BLaER1 treated with 17β-estradiol and CSF1 and Interleukin-3, amounts not matched to agents 10 nM and 100 nM (cell line): ENCODE data around the gene SNX8.
A peak's percentile ranks its signal among the peaks of the same experiment; 100 is the strongest.

ENCODE experiments used
- H3K27ac ChIP-seq, 11 experiments: shearing (Covaris generic); formaldehyde crosslinking; 2 replicates each; pipeline ENCODE4 v1.8.1; 2022
- H3K27me3 ChIP-seq, 11 experiments: shearing (Covaris generic); formaldehyde crosslinking; 2 replicates each; pipeline ENCODE4 v1.8.1; 2022
- H3K36me3 ChIP-seq, 11 experiments: shearing (Covaris generic); formaldehyde crosslinking; 2 replicates each; pipeline ENCODE4 v1.8.1; 2022
- H3K4me1 ChIP-seq, 10 experiments: shearing (Covaris generic); formaldehyde crosslinking; 2 replicates each; pipeline ENCODE4 v1.8.1; 2022
- H3K4me2 ChIP-seq, 11 experiments: shearing (Covaris generic); formaldehyde crosslinking; 2 replicates each; pipeline ENCODE4 v1.8.1; 2022
- H3K4me3 ChIP-seq, 10 experiments: shearing (Covaris generic); formaldehyde crosslinking; 2 replicates each; pipeline ENCODE4 v1.8.1; 2022
- H3K9ac ChIP-seq, 11 experiments: shearing (Covaris generic); formaldehyde crosslinking; 2 replicates each; pipeline ENCODE4 v1.8.1; 2022
- H3K9me3 ChIP-seq, 11 experiments: shearing (Covaris generic); formaldehyde crosslinking; replicated peaks in 1 of 11; 2 replicates each; pipeline ENCODE4 v1.8.1; 2022
- H4K20me1 ChIP-seq, 11 experiments: shearing (Covaris generic); formaldehyde crosslinking; 2 replicates each; pipeline ENCODE4 v1.8.1; 2022
- Cebpa-rat ChIP-seq, 11 experiments: shearing (Covaris generic); IDR thresholded peaks; 2 replicates each; pipeline ENCODE4 v1.8.1; 2022

SNX8 gene

DNA sequence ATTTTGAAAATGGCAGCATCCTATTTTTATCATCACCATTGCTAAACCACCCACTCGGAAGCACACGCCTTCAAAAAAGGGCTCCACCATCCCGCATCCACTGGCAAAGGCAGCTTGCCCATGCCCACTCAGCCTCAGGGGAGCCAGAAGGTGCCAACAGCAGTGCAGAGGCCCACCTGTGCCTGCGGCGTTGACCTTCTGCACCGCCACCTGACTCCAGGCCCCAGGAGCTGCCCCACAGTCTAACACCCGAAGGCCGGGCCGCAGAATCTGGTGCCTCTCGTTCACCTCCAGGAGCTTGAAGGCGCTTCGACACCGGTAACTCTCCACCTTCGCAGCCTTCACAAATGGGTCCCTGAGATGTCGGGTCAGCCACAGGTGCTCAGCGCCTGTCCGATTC, 75.0 kb downstream of the SNX8 start:
- H4K20me1 ChIP-seq = peaks cover 0 to 7% (median 0%) of the 10 kb centered on the region in 11 experiments; a peak in 3 of 22 replicates
- TF ChIP-seq Cebpa-rat (IDR thresholded peaks at IDR 0.05) = no peak
- no peak overlapping the region for H3K27ac ChIP-seq
- H3K9me3 ChIP-seq = no peaks in the 10 kb centered on the region
- H3K9ac ChIP-seq = no peak overlapping the region
- peaks cover 54 to 88% (median 73%) of the 10 kb centered on the region in 10 experiments for H3K4me1 ChIP-seq
- no peaks in the 10 kb centered on the region for H3K27me3 ChIP-seq
- no peak overlapping the region for H3K4me3 ChIP-seq
- H3K4me2 ChIP-seq = peak overlapping the region in 3 of 11 experiments; percentile 93 to 100 (median 98); a peak in 4 of 22 replicates
- peaks cover 32 to 59% (median 53%) of the 10 kb centered on the region in 11 experiments for H3K36me3 ChIP-seq

DNA sequence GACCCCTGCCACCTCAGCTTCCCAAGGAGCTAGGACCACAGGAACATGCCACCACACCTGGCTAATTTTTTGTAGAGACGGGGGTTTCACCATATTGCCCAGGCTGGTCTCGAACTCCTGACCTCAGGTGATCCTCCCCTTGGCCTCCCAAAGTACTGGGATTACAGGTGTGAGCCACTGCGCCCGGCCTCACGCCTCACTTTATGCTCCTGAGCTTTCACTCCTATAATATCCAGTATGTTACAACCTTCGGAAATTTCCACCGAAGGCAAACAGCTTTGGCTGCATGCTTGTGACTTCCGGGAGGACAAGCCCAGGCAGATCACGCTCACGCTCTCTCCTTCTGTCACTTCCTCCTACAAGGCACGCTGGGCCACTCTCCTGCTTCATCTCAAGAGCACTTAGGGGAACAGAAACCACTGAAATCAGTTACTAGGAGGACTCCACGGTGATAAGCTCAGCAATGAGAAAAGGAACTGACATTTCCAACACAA, 77.1 kb downstream of the SNX8 start:
- Histone ChIP-seq H3K4me1 (peaks cover 45 to 82% (median 65%) of the 10 kb centered on the region in 10 experiments), H3K27ac (peak overlapping the region; percentile 72 to 96 (median 85)), H3K36me3 (peaks cover 37 to 65% (median 58%) of the 10 kb centered on the region in 11 experiments), H3K9me3 (no peaks in the 10 kb centered on the region), H3K4me2 (peak overlapping the region; percentile 41 to 93 (median 74)), H4K20me1 (peaks cover 0 to 3% (median 2%) of the 10 kb centered on the region in 11 experiments; a peak in 9 of 22 replicates), H3K27me3 (no peaks in the 10 kb centered on the region), H3K4me3 (0 out of 20 replicates have a peak overlapping the region, but pooled peaks of 1 of the 10 experiments have one; percentile 8), H3K9ac (peak overlapping the region; percentile 45 to 75 (median 65); a peak in 21 of 22 replicates)
- TF ChIP-seq Cebpa-rat (IDR thresholded peaks at IDR 0.05) = no peak

GRCh38 chr7:2233926-2234325, 80.3 kb downstream of the SNX8 start:
- Histone ChIP-seq H3K9ac (peak overlapping the region in 7 of 11 experiments; percentile 6 to 95 (median 39); a peak in 8 of 22 replicates), H3K27ac (no peak overlapping the region), H3K4me3 (0 out of 20 replicates have a peak overlapping the region, but pooled peaks of 1 of the 10 experiments have one; percentile 92), H3K9me3 (no peaks in the 10 kb centered on the region), H3K4me2 (peak overlapping the region in 9 of 11 experiments; percentile 80 to 99 (median 97); a peak in 14 of 22 replicates), H3K4me1 (peaks cover 47 to 89% (median 65%) of the 10 kb centered on the region in 10 experiments), H3K27me3 (no peaks in the 10 kb centered on the region), H4K20me1 (peaks cover 6 to 36% (median 33%) of the 10 kb centered on the region in 11 experiments; a peak in 19 of 22 replicates), H3K36me3 (peaks cover 45 to 69% (median 65%) of the 10 kb centered on the region in 11 experiments)
- TF ChIP-seq Cebpa-rat (IDR thresholded peaks at IDR 0.05) = no peak

- Histone ChIP-seq H3K4me2 (peak within 1 kb of the TSS; percentile 80 to 99 (median 96)), H3K4me1 (peaks cover 43 to 80% (median 57%) of the 10 kb centered on the region in 10 experiments), H4K20me1 (peaks cover 6 to 44% (median 38%) of the 10 kb centered on the region in 11 experiments; a peak in 19 of 22 replicates), H3K27ac (peak within 1 kb of the TSS; percentile 65 to 87 (median 78)), H3K9me3 (no peaks in the 10 kb centered on the region), H3K4me3 (peak within 1 kb of the TSS; percentile 74 to 95 (median 92)), H3K9ac (peak within 1 kb of the TSS; percentile 87 to 95 (median 90)), H3K27me3 (no peaks in the 10 kb centered on the region), H3K36me3 (peaks cover 43 to 70% (median 67%) of the 10 kb centered on the region in 11 experiments)
- TF ChIP-seq Cebpa-rat (IDR thresholded peaks at IDR 0.05) = no peak
Measured at GRCh38 chr7:2232766-2233520, 81.3 kb downstream of the SNX8 start, which contains the start of gene MAD1L1. Gene MAD1L1 (minus strand): TSS chr7:2232945. CDS start chr7:2230133, 2,812 bp downstream.

- peak overlapping the region; percentile 74 to 95 (median 92) for H3K4me3 ChIP-seq
- peak overlapping the region; percentile 87 to 95 (median 90) for H3K9ac ChIP-seq
- H4K20me1 ChIP-seq = peaks cover 6 to 51% (median 46%) of the 10 kb centered on the region in 11 experiments; a peak in 19 of 22 replicates
- H3K4me1 ChIP-seq = peaks cover 38 to 73% (median 54%) of the 10 kb centered on the region in 10 experiments
- peak overlapping the region; percentile 80 to 99 (median 96) for H3K4me2 ChIP-seq
- peaks cover 48 to 74% (median 69%) of the 10 kb centered on the region in 11 experiments for H3K36me3 ChIP-seq
- H3K27me3 ChIP-seq = no peaks in the 10 kb centered on the region
- TF ChIP-seq Cebpa-rat (IDR thresholded peaks at IDR 0.05) = no peak
- no peaks in the 10 kb centered on the region for H3K9me3 ChIP-seq
- peak overlapping the region; percentile 65 to 87 (median 78) for H3K27ac ChIP-seq
Measured at GRCh38 chr7:2231992-2232765, 82.1 kb downstream of the SNX8 start.

DNA sequence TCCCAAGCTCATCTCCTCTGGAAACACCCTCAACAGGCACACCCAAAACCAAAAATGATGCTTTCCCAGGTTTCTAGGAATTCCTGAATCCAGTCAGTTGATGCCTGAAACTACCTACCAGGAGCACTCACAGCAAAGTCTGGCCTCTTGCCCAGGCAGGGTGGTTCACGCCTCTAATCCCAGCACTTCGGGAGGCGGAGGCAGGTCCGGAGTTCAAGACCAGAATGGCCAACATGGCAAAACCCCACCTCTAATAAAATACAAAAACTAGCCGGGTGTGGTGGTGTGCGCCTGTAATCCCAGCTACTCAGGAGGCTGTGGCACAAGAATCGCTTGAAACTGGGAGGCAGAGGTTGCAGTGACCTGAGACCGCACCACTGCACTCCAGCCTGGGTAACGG, 83.4 kb downstream of the SNX8 start:
- TF ChIP-seq Cebpa-rat (IDR thresholded peaks at IDR 0.05) = no peak
- H4K20me1 ChIP-seq = peaks cover 10 to 64% (median 59%) of the 10 kb centered on the region in 11 experiments; a peak in 19 of 22 replicates
- peaks cover 61 to 74% (median 69%) of the 10 kb centered on the region in 11 experiments for H3K36me3 ChIP-seq
- peak overlapping the region in 1 of 10 experiments; percentile 86; a peak in 2 of 20 replicates for H3K4me3 ChIP-seq
- no peaks in the 10 kb centered on the region for H3K27me3 ChIP-seq
- H3K9ac ChIP-seq = peak overlapping the region; percentile 87 to 95 (median 90); a peak in 15 of 22 replicates
- H3K9me3 ChIP-seq = no peaks in the 10 kb centered on the region
- H3K4me1 ChIP-seq = peaks cover 28 to 60% (median 44%) of the 10 kb centered on the region in 10 experiments
- H3K27ac ChIP-seq = no peak overlapping the region
- H3K4me2 ChIP-seq = peak overlapping the region; percentile 80 to 99 (median 96)

DNA sequence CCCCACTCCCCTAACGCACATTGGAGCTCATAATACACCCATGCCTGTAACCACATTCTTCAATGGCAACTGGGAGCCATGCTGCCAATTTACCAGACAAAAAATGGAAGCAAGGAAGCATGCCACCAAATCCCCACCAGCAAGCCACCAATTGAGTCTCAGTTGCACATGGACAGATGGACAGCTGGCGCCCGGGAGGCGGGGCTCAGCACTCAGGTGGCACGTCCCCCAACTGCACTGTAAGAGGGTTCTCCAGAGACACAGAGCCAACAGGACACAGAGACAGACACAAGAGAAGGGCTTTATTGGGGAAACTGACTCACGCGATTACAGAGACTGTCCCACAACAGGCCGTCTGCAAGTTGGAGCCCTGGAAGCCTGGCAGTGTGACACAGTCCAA, 84.0 kb downstream of the SNX8 start:
- Histone ChIP-seq H3K36me3 (peaks cover 65 to 74% (median 70%) of the 10 kb centered on the region in 11 experiments), H3K9ac (peak overlapping the region in 10 of 11 experiments; percentile 4 to 95 (median 90); a peak in 13 of 22 replicates), H3K27ac (no peak overlapping the region)

DNA sequence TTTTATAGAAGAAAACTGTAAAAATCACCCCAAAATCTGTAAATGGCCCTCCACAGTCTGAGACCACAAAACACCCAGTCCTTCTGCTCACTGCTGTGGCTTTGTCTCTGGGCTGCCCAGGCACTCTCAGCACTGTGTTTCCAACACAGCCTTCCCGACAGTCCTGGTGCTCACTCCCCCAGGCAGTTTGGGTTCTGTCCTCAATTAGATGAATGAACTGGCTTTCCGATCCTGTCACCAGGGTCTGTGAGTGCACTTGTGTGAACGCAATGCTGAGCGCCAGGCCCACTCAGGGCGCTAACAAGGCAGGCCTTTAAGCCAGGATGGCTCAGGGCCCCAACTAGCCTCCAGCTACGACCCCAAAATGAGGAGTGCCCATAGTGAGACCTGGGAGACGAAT, 84.8 kb downstream of the SNX8 start:
- TF ChIP-seq Cebpa-rat (IDR thresholded peaks at IDR 0.05) = no peak
- Histone ChIP-seq H3K27ac (no peak overlapping the region), H3K9me3 (no peaks in the 10 kb centered on the region), H3K4me3 (no peak overlapping the region), H4K20me1 (peaks cover 10 to 78% (median 73%) of the 10 kb centered on the region in 11 experiments; a peak in 20 of 22 replicates), H3K36me3 (peaks cover 65 to 74% (median 70%) of the 10 kb centered on the region in 11 experiments), H3K4me2 (no peak overlapping the region), H3K27me3 (no peaks in the 10 kb centered on the region), H3K9ac (peak overlapping the region in 10 of 11 experiments; percentile 1 to 95 (median 26); a peak in 9 of 22 replicates), H3K4me1 (peaks cover 26 to 46% (median 38%) of the 10 kb centered on the region in 10 experiments)

More for the DNA sequence above, 84.0 kb downstream of the SNX8 start:
- no peak overlapping the region for H3K4me3 ChIP-seq
- H4K20me1 ChIP-seq = peaks cover 10 to 71% (median 65%) of the 10 kb centered on the region in 11 experiments; a peak in 19 of 22 replicates
- no peaks in the 10 kb centered on the region for H3K27me3 ChIP-seq
- no peaks in the 10 kb centered on the region for H3K9me3 ChIP-seq
- no peak for TF ChIP-seq Cebpa-rat (IDR thresholded peaks at IDR 0.05)
- H3K4me2 ChIP-seq = peak overlapping the region in 10 of 11 experiments; percentile 80 to 98 (median 96); a peak in 13 of 22 replicates
- peaks cover 26 to 53% (median 40%) of the 10 kb centered on the region in 10 experiments for H3K4me1 ChIP-seq
